ENCODE measurements around the gene KLHL33.
A peak's percentile ranks its signal among the peaks of the same experiment; 100 is the strongest.

The KLHL33 gene

GRCh38 chr14:20472536-20473169 lies 36.7 kb upstream of the KLHL33 start:
- H3K4me3 ChIP-seq (ENCODE audit: low read depth, low read length): no peak overlapping the region

GRCh38 chr14:20470603-20470901 lies 34.6 kb upstream of the KLHL33 start:
- Histone ChIP-seq H3K4me1 (no peaks in the 10 kb centered on the region), H3K27me3 (no peaks in the 10 kb centered on the region), H3K9me3 (no peaks in the 10 kb centered on the region), H3K36me3 (peaks cover 39% of the 10 kb centered on the region), H3K4me3 (ENCODE audit: low read depth, low read length) (peak overlapping the region; percentile 99)
- no peak for DNase-seq
- TF ChIP-seq CTCF (IDR thresholded peaks at IDR 0.05; ENCODE audit: low read depth, low read length): no peak

More at GRCh38 chr14:20472536-20473169, 36.7 kb upstream of the KLHL33 start:
- Histone ChIP-seq H3K9me3 (no peaks in the 10 kb centered on the region), H3K27me3 (no peaks in the 10 kb centered on the region), H3K36me3 (peaks cover 60% of the 10 kb centered on the region), H3K4me1 (peaks cover 9% of the 10 kb centered on the region; the same call in 1 of the 2 replicates)
- DNase-seq: no peak
- no peak for TF ChIP-seq CTCF (IDR thresholded peaks at IDR 0.05; ENCODE audit: low read depth, low read length)

GRCh38 chr14:20469890-20470602 lies 34.1 kb upstream of the KLHL33 start:
- peak; percentile 25 for DNase-seq
- no peaks in the 10 kb centered on the region for H3K9me3 ChIP-seq
- no peaks in the 10 kb centered on the region for H3K4me1 ChIP-seq
- no peak for TF ChIP-seq CTCF (IDR thresholded peaks at IDR 0.05; ENCODE audit: low read depth, low read length)
- peak overlapping the region; percentile 99 for H3K4me3 ChIP-seq (ENCODE audit: low read depth, low read length)
- no peaks in the 10 kb centered on the region for H3K27me3 ChIP-seq
- peaks cover 34% of the 10 kb centered on the region for H3K36me3 ChIP-seq

- Histone ChIP-seq H3K9me3 (no peaks in the 10 kb centered on the region), H3K36me3 (peaks cover 27% of the 10 kb centered on the region), H3K27me3 (no peaks in the 10 kb centered on the region), H3K4me1 (no peaks in the 10 kb centered on the region), H3K4me3 (ENCODE audit: low read depth, low read length) (peak within 1 kb of the TSS; percentile 99)
- peak; percentile 95 for DNase-seq
- no peak for TF ChIP-seq CTCF (IDR thresholded peaks at IDR 0.05; ENCODE audit: low read depth, low read length)
Observed at GRCh38 chr14:20469242-20469889, 33.4 kb upstream of the KLHL33 start, which contains the start of gene PNP. Gene PNP (plus strand): TSS chr14:20469406. CDS start chr14:20469525, 119 bp downstream.

- Histone ChIP-seq H3K36me3 (peaks cover 22% of the 10 kb centered on the region), H3K27me3 (no peaks in the 10 kb centered on the region), H3K4me3 (ENCODE audit: low read depth, low read length) (peak overlapping the region; percentile 99), H3K4me1 (no peaks in the 10 kb centered on the region), H3K9me3 (no peaks in the 10 kb centered on the region)
- no peak for TF ChIP-seq CTCF (IDR thresholded peaks at IDR 0.05; ENCODE audit: low read depth, low read length)
- DNase-seq: peak; percentile 39
Observed at GRCh38 chr14:20468764-20469241, 32.8 kb upstream of the KLHL33 start.

Data from BE2C (cell line).